Testis (tissue), 3 donors: ENCODE data around the gene LAMP1. TPM values are rescaled to one million over a fixed set of nuclear protein-coding genes. Genes with fewer than 3 reads are reported as not detected.

Experiments used
- DNase-seq: peaks from one replicate; pipeline ENCODE4 v3.0.0-alpha.2; 2019
- H3K27ac ChIP-seq, 2 donors: fragments of 200-600 bp; sonication (generic); one replicate each; pipeline ENCODE4 v1.5.1; 2019
- H3K27me3 ChIP-seq: fragments of 200-600 bp; sonication (generic); one replicate; pipeline ENCODE4 v1.5.1; 2019
- H3K36me3 ChIP-seq: fragments of 200-600 bp; sonication (generic); one replicate; pipeline ENCODE4 v1.5.1; 2017; ENCODE audit warnings: low read depth; ENCODE audit errors: missing control alignments
- H3K4me1 ChIP-seq: fragments of 200-600 bp; sonication (generic); one replicate; pipeline ENCODE4 v1.5.1; 2019
- H3K4me3 ChIP-seq, 2 donors: fragments of 200-600 bp; sonication (generic); one replicate each; pipeline ENCODE4 v1.5.1; 2017 to 2019
- H3K9me3 ChIP-seq: fragments of 200-600 bp; sonication (generic); one replicate; pipeline ENCODE4 v1.5.1; 2017
- POLR2A ChIP-seq: fragments of 450-650 bp; IDR thresholded peaks from one replicate; pipeline ENCODE4 v1.6.1; 2017; ENCODE audit warnings: antibody characterized with exemption, mild to moderate bottlenecking, moderate library complexity
- WGBS, 2 donors: methylation state at CpG; one replicate each; pipeline ENCODE4 v1.1.5; 2018; 5-methylcytosine and 5-hydroxymethylcytosine counted together
- intact Hi-C: fragments of 100-400 bp; cut with DNase I; formaldehyde crosslinking; loops from one replicate; pipeline ENCODE4 v1.15.1; 2023; ENCODE audit warnings: low total_unique reads
- polyA plus RNA-seq: library from polyadenylated mRNA; stranded (reverse); fragments of 350-450 nt; fragmentation: Illumina TruSeq; extraction: RNeasy Lipid Tissue Mini Kit (QIAGEN cat#74804); gene quantifications from one replicate; pipeline ENCODE4 v1.2.3, GENCODE V29; 2014; ENCODE audit warnings: low read depth, low replicate concordance; ENCODE audit not compliant: insufficient read depth
- total RNA-seq, 2 donors: library from RNA; depleted of rRNA; stranded (reverse); fragments of >200 nt; gene quantifications; one replicate each; pipeline ENCODE4 v1.2.3, GENCODE V29; 2016
- TF ChIP-seq, protein P1 (sequence below), 3 experiments: fragments of 450-650 bp in 2 of 3; fragments of 200-600 bp in 1 of 3; sonication (generic) in 1 of 3; IDR thresholded peaks; one replicate each; pipeline ENCODE4 v1.5.1; 2016 to 2019; ENCODE audit warnings: antibody characterized with exemption in 3 of 3, mild to moderate bottlenecking in 2 of 3, moderate library complexity in 1 of 3

LAMP1 gene
- total and polyA plus RNA-seq, 3 donors from 2014 or later: 177 to 254 (median 231) TPM

DNA sequence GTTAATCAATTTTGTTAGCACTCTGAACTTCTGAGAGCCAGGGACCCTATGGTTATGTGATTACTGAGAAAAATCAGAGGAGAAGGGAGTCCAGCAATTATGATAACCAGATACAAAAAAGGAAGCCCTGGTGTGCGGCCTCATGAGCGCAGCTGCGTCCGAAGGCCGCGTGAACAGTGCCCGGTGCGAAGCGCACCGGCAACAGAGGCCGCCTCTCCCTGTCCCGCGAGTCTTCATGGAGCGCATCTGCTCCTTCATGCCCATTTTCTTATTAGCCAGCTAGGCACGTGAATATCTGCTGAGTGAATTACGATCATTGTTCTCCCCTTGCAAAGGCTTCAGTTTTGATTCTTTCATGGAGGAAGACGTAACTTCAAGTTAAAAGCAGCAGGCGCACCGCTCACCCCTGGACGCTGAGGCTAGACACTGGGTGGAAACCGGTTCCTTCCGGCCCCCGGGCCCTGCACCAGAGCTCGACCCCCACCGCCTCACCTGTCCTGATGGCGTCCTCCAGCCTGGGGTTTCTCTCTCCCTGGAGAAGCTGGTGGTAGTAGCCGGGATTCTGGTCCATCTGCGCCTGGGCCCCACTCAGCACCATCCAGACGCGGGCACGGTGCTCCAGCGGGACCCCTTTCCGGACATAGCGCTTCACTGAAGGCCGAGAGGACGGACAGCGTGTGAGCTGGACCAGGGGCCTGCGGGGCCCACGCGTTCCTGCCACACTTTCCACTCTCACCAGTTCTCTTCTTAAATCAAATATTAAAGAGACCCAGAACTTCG is 58.0 kb downstream of the LAMP1 start:
- H3K9me3 ChIP-seq: no peaks in the 10 kb centered on the region
- H3K36me3 ChIP-seq: no peaks in the 10 kb centered on the region
- no peak for DNase-seq
- H3K27me3 ChIP-seq: no peaks in the 10 kb centered on the region
- H3K4me1 ChIP-seq: no peaks in the 10 kb centered on the region
- WGBS, 2 donors: 70 to 72% methylated on average over 40 to 41 of the region's 41 CpGs
- no peak overlapping the region for H3K27ac ChIP-seq
- intact Hi-C loops: no loop called here
- TF ChIP-seq POLR2A: no peak
- TF ChIP-seq, protein P1, sequence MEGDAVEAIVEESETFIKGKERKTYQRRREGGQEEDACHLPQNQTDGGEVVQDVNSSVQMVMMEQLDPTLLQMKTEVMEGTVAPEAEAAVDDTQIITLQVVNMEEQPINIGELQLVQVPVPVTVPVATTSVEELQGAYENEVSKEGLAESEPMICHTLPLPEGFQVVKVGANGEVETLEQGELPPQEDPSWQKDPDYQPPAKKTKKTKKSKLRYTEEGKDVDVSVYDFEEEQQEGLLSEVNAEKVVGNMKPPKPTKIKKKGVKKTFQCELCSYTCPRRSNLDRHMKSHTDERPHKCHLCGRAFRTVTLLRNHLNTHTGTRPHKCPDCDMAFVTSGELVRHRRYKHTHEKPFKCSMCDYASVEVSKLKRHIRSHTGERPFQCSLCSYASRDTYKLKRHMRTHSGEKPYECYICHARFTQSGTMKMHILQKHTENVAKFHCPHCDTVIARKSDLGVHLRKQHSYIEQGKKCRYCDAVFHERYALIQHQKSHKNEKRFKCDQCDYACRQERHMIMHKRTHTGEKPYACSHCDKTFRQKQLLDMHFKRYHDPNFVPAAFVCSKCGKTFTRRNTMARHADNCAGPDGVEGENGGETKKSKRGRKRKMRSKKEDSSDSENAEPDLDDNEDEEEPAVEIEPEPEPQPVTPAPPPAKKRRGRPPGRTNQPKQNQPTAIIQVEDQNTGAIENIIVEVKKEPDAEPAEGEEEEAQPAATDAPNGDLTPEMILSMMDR (IDR thresholded peaks at IDR 0.05): no peak
- no peak overlapping the region for H3K4me3 ChIP-seq

DNA sequence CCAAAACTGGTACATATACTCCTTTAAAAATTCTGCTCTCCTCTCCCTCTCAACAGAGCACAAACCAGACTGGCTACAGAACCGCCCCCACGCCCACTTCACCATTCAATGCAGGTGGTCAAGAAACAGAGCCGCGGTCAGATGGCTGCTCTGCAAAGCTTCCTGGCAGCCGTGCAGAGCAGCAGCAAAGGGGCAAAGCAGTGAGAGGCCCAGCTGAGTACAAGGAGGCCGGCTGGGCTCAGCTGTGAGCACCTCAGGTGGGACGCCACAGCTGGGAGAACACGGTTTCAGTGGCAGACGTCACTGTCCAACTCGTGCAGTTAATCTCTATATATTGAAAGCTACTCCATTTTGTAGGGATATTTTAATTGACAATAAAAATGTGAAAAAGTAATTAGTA is 58.6 kb downstream of the LAMP1 start:
- no peak for DNase-seq
- Histone ChIP-seq H3K4me3 (no peak overlapping the region), H3K9me3 (no peaks in the 10 kb centered on the region), H3K27me3 (no peaks in the 10 kb centered on the region), H3K4me1 (no peaks in the 10 kb centered on the region), H3K36me3 (no peaks in the 10 kb centered on the region), H3K27ac (no peak overlapping the region)
- WGBS, 2 donors: 42 to 72% methylated on average over 10 of the region's 10 CpGs
- intact Hi-C loops: no loop called here
- TF ChIP-seq POLR2A: no peak
- TF ChIP-seq, protein P1 (IDR thresholded peaks at IDR 0.05): no peak

DNA sequence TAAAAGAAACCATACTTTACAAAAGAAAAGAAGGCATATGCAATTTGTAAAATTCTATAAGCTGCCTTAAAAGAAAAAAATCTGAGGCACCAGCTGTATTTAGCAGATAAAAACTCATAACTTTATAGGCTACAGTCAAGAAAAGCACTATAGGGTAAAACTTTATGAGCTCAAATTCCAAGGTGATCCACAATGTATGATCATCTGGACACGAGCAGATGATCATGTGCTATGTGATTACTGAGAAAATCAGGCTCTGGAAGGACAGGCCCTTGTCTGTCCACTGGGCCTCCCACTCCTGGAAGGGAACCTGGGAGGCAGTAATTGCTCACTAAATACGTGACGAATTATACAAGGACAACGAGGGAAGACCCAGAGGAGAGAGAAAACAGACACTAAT is 59.6 kb downstream of the LAMP1 start:
- Histone ChIP-seq H3K36me3 (no peaks in the 10 kb centered on the region), H3K27me3 (no peaks in the 10 kb centered on the region), H3K4me3 (no peak overlapping the region), H3K27ac (no peak overlapping the region), H3K4me1 (no peaks in the 10 kb centered on the region), H3K9me3 (no peaks in the 10 kb centered on the region)
- 64 to 70% methylated on average over 4 of the region's 4 CpGs for WGBS, 2 donors
- TF ChIP-seq POLR2A: no peak
- TF ChIP-seq, protein P1 (IDR thresholded peaks at IDR 0.05): no peak
- no peak for DNase-seq
- intact Hi-C loops: no loop called here

DNA sequence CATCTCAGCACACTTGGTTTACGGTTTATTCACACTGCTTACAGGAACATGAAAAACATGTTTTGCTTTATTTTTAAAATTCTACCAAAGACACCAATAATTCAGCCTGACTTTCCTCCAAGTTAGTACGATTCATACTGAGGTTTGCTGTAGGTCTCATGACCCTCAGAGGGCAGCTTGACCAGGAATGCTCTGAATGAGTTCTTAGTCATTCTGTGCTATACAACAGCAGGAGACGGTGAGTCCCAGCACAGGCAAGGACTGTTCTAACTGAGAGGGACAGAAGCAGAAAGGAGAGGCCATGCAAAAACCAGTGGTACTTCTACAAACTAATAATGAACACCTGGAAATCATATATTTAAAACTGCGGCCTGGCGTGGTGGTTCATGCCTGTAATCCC is 60.5 kb downstream of the LAMP1 start:
- DNase-seq: no peak
- WGBS, 2 donors: 89 to 92% methylated on average over 5 of the region's 5 CpGs
- no peak overlapping the region for H3K27ac ChIP-seq
- no peaks in the 10 kb centered on the region for H3K9me3 ChIP-seq
- no peak for TF ChIP-seq POLR2A
- TF ChIP-seq, protein P1 (IDR thresholded peaks at IDR 0.05): no peak
- H3K4me1 ChIP-seq: no peaks in the 10 kb centered on the region
- intact Hi-C loops: no loop called here
- H3K4me3 ChIP-seq: no peak overlapping the region
- H3K36me3 ChIP-seq: no peaks in the 10 kb centered on the region
- no peaks in the 10 kb centered on the region for H3K27me3 ChIP-seq

DNA sequence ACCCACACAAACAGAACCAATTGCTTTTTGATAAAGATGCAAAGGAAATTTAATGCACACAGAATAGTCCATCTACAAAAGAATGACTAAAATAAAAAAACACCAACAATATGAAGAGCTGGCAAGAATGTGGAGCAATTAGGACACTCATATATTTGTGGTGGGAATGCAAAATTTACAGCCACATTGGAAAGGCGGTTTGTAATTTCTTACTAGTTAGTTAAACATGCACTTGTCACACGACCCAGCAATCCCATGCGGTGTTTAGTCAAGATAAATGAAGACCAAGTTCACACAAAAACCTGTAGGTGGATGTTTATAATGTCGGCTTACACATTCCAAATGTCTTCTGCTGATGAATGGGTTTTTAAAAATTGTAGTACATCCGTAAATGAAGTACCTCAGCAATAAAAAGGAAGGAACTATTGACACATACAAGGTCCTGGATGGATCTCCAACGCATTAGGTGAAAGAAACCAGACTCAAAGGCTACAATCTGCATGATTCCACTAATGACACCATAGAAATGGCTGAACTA is 61.7 kb downstream of the LAMP1 start:
- intact Hi-C loops: no loop called here
- H3K9me3 ChIP-seq: no peaks in the 10 kb centered on the region
- no peaks in the 10 kb centered on the region for H3K27me3 ChIP-seq
- no peaks in the 10 kb centered on the region for H3K36me3 ChIP-seq
- no peak overlapping the region for H3K4me3 ChIP-seq
- no peak for TF ChIP-seq POLR2A
- TF ChIP-seq, protein P1 (IDR thresholded peaks at IDR 0.05): no peak
- no peak overlapping the region for H3K27ac ChIP-seq
- 61 to 69% methylated on average over 6 of the region's 6 CpGs for WGBS, 2 donors
- H3K4me1 ChIP-seq: no peaks in the 10 kb centered on the region
- no peak for DNase-seq
